ENCODE data around the gene DCC.

Gene DCC

GRCh38 chr18:53472546-53472945 is 1132.5 kb downstream of the DCC start:
- H2AFZ ChIP-seq: no peak overlapping the region
- no peak overlapping the region for H3K9ac ChIP-seq
- no peak overlapping the region for H3K4me3 ChIP-seq (ENCODE audit: low read depth, low read length)
- no peaks in the 10 kb centered on the region for H3K27me3 ChIP-seq (ENCODE audit: control insufficient read depth, insufficient read depth, low read length)
- H3K27ac ChIP-seq: no peak overlapping the region
- no peaks in the 10 kb centered on the region for H3K9me3 ChIP-seq (ENCODE audit: control insufficient read depth, low read length)
- TF ChIP-seq CTCF (IDR thresholded peaks at IDR 0.05): no peak
- H3K4me2 ChIP-seq (ENCODE audit: low read length): no peak overlapping the region
- H3K4me1 ChIP-seq: no peaks in the 10 kb centered on the region
- H3K36me3 ChIP-seq (ENCODE audit: control insufficient read depth, insufficient read depth, low read length): no peaks in the 10 kb centered on the region
- H3K79me2 ChIP-seq: no peaks in the 10 kb centered on the region

GRCh38 chr18:53478155-53478554 is 1138.2 kb downstream of the DCC start:
- Histone ChIP-seq H3K79me2 (no peaks in the 10 kb centered on the region), H3K4me3 (ENCODE audit: low read depth, low read length) (no peak overlapping the region), H3K9ac (no peak overlapping the region), H3K27ac (no peak overlapping the region), H3K4me2 (ENCODE audit: low read length) (no peak overlapping the region), H3K36me3 (ENCODE audit: control insufficient read depth, insufficient read depth, low read length) (no peaks in the 10 kb centered on the region), H3K4me1 (no peaks in the 10 kb centered on the region), H3K27me3 (ENCODE audit: control insufficient read depth, insufficient read depth, low read length) (no peaks in the 10 kb centered on the region), H3K9me3 (ENCODE audit: control insufficient read depth, low read length) (no peaks in the 10 kb centered on the region), H2AFZ (no peak overlapping the region)
- TF ChIP-seq CTCF (IDR thresholded peaks at IDR 0.05): no peak

DNA sequence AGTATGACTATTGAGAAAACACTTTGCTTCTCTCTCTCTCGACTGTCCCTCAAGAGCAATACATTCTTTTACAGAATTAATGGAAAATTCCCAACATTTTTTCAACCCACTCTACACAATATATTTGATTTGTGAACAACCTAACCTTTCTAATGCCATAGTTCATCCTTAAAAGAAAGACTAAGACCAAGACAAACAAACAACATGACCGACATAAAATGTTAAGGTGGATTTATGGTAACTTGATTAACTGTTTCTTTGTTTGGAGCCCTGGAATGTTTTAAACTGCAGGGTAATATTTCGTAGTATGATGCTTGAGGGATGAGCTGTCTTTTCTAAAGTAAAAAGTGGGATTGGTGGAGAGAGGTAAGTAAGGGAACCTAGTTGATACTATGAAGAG is 1146.3 kb downstream of the DCC start:
- H3K4me3 ChIP-seq (ENCODE audit: low read depth, low read length): no peak overlapping the region
- H3K4me2 ChIP-seq (ENCODE audit: low read length): no peak overlapping the region
- no peaks in the 10 kb centered on the region for H3K4me1 ChIP-seq
- H3K27me3 ChIP-seq (ENCODE audit: control insufficient read depth, insufficient read depth, low read length): no peaks in the 10 kb centered on the region
- no peaks in the 10 kb centered on the region for H3K79me2 ChIP-seq
- no peaks in the 10 kb centered on the region for H3K9me3 ChIP-seq (ENCODE audit: control insufficient read depth, low read length)
- H3K9ac ChIP-seq: no peak overlapping the region
- no peak overlapping the region for H3K27ac ChIP-seq
- TF ChIP-seq CTCF (IDR thresholded peaks at IDR 0.05): no peak
- no peaks in the 10 kb centered on the region for H3K36me3 ChIP-seq (ENCODE audit: control insufficient read depth, insufficient read depth, low read length)
- H2AFZ ChIP-seq: no peak overlapping the region

- no peak overlapping the region for H3K27ac ChIP-seq
- H3K9ac ChIP-seq: no peak overlapping the region
- H3K9me3 ChIP-seq (ENCODE audit: control insufficient read depth, low read length): no peaks in the 10 kb centered on the region
- no peak overlapping the region for H3K4me3 ChIP-seq (ENCODE audit: low read depth, low read length)
- H3K4me2 ChIP-seq (ENCODE audit: low read length): no peak overlapping the region
- H3K4me1 ChIP-seq: no peaks in the 10 kb centered on the region
- no peaks in the 10 kb centered on the region for H3K27me3 ChIP-seq (ENCODE audit: control insufficient read depth, insufficient read depth, low read length)
- TF ChIP-seq CTCF (IDR thresholded peaks at IDR 0.05): no peak
- H3K79me2 ChIP-seq: no peaks in the 10 kb centered on the region
- H3K36me3 ChIP-seq (ENCODE audit: control insufficient read depth, insufficient read depth, low read length): no peaks in the 10 kb centered on the region
- no peak overlapping the region for H2AFZ ChIP-seq
Observed at GRCh38 chr18:53489266-53489665, 1149.3 kb downstream of the DCC start.

DNA sequence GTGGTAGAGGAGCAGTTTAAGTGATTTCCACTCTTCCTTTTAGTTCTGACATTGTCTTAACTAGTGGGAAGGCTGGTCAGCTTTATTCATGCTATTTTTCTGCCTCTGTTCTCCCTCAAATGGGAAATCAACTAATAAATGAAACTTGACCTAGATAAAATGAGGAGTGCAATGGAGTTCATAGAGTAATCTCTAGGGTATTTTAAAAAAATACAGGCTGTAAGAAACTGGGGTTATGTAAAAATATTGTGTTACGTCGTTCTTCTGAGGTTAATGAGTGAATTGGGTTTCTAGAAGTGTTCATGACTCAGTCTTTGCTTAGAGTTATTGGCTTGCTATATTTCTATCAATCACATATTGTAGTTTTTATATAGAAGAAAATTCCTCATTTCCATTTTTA is 1150.0 kb downstream of the DCC start:
- H3K79me2 ChIP-seq: no peaks in the 10 kb centered on the region
- no peaks in the 10 kb centered on the region for H3K27me3 ChIP-seq (ENCODE audit: control insufficient read depth, insufficient read depth, low read length)
- no peak overlapping the region for H3K4me2 ChIP-seq (ENCODE audit: low read length)
- H3K36me3 ChIP-seq (ENCODE audit: control insufficient read depth, insufficient read depth, low read length): no peaks in the 10 kb centered on the region
- H3K27ac ChIP-seq: no peak overlapping the region
- no peaks in the 10 kb centered on the region for H3K4me1 ChIP-seq
- no peaks in the 10 kb centered on the region for H3K9me3 ChIP-seq (ENCODE audit: control insufficient read depth, low read length)
- H3K4me3 ChIP-seq (ENCODE audit: low read depth, low read length): no peak overlapping the region
- no peak overlapping the region for H2AFZ ChIP-seq
- no peak overlapping the region for H3K9ac ChIP-seq
- no peak for TF ChIP-seq CTCF (IDR thresholded peaks at IDR 0.05)
